Stimulated activated CD8-positive, alpha-beta memory T cell treated with anti-CD3 and anti-CD28 coated beads, Interleukin-15, amount 100 ng/mL, for 24 hours (primary cell): ENCODE measurements around the gene TMPRSS6.
A peak's percentile ranks its signal among the peaks of the same experiment; 100 is the strongest.

Source experiments
- DNase-seq: peaks from one replicate; pipeline ENCODE4 v3.0.0-alpha.2; 2020; ENCODE audit warnings: low read depth

TMPRSS6 gene

GRCh38 chr22:37051391-37052385 is 57.8 kb downstream of the TMPRSS6 start, which contains the start of gene KCTD17:
Gene KCTD17, plus strand, starts transcription at chr22:37051742. Its CDS starts 19 bp downstream, at chr22:37051761.
- DNase-seq = peak; percentile 61

- no peak for DNase-seq
These were observed 58.6 kb downstream of the TMPRSS6 start for GRCh38 chr22:37050913-37051312.

- DNase-seq = no peak
These were observed 60.3 kb downstream of the TMPRSS6 start for GRCh38 chr22:37049224-37049623.

GRCh38 chr22:37048133-37048532 is 61.4 kb downstream of the TMPRSS6 start:
- no peak for DNase-seq

GRCh38 chr22:37047006-37047405 is 62.5 kb downstream of the TMPRSS6 start:
- no peak for DNase-seq

- no peak for DNase-seq
These were observed 62.9 kb downstream of the TMPRSS6 start for GRCh38 chr22:37046589-37046988.

- no peak for DNase-seq
These were observed 63.6 kb downstream of the TMPRSS6 start for GRCh38 chr22:37045958-37046357.

- DNase-seq = no peak
These were observed 64.6 kb downstream of the TMPRSS6 start for GRCh38 chr22:37044634-37045625.

- DNase-seq = no peak
These were observed 65.5 kb downstream of the TMPRSS6 start for GRCh38 chr22:37043828-37044538.

GRCh38 chr22:37043209-37043827 is 66.2 kb downstream of the TMPRSS6 start:
- no peak for DNase-seq

- DNase-seq = no peak
These were observed 70.0 kb downstream of the TMPRSS6 start for GRCh38 chr22:37039466-37039865.

- DNase-seq = no peak
These were observed 71.8 kb downstream of the TMPRSS6 start for GRCh38 chr22:37037669-37038068.

- no peak for DNase-seq
These were observed 72.7 kb downstream of the TMPRSS6 start for GRCh38 chr22:37036655-37037377.

GRCh38 chr22:37033605-37034430 is 75.7 kb downstream of the TMPRSS6 start:
- DNase-seq = no peak

GRCh38 chr22:37032535-37033460 is 76.7 kb downstream of the TMPRSS6 start:
- no peak for DNase-seq

- no peak for DNase-seq
These were observed 77.4 kb downstream of the TMPRSS6 start for GRCh38 chr22:37032134-37032534.

- DNase-seq = no peak
These were observed 78.8 kb downstream of the TMPRSS6 start for GRCh38 chr22:37030560-37031281.
